K562 (cell line): ENCODE data around the gene CRYBB1. TPM values are rescaled to one million over a fixed set of nuclear protein-coding genes. Genes with fewer than 3 reads are reported as not detected.
A peak's percentile ranks its signal among the peaks of the same experiment; 100 is the strongest.

Experiments
- ATAC-seq: fragments of 200-7000 bp; cut with Tn5 transposase; 3 replicates; pipeline ENCODE4 v1.9.1; 2020; ENCODE audit warnings: moderate library complexity
- BruUV-seq: library from RNA; stranded (reverse); fragments of 400-500 nt; replicated peaks from 2 replicates; lab custom pipeline; 2021; lab: Mats Ljungman, UMichigan
- CTCF ChIA-PET: fragments of 300-600 bp; formaldehyde crosslinking; extraction: SDS; loops from one replicate; lab custom pipeline; 2021; ENCODE audit warnings: low intra/inter-chr PET ratio; lab: Yijun Ruan, JAX
- POLR2A ChIA-PET: fragments of 300-600, 350-650 bp; sonication (Branson Sonifier 250); formaldehyde crosslinking; extraction: SDS; loops from one replicate; lab custom pipeline; 2021; ENCODE audit warnings: antibody characterized with exemption, inconsistent platforms; lab: Yijun Ruan, JAX
- DNase-seq, 4 experiments: peaks; one replicate each; pipeline versions ENCODE4 v3.0.0 to v3.0.0-alpha.2; 2011 to 2018; ENCODE audit warnings: low spot score in 3 of 4, mixed read lengths in 3 of 4; ENCODE audit errors: extremely low read depth in 1 of 4
- FAIRE-seq: peaks from 2 replicates; lab custom pipeline; 2011; peaks lifted over from hg19 to GRCh38; lab: Jason Lieb, UNC
- H2AFZ ChIP-seq: 2 replicates; pipeline ENCODE4 v1.6.0; 2011; ENCODE audit warnings: low read depth, low read length, control low read depth, inconsistent platforms
- H3K27ac ChIP-seq: fragments of 200-600 bp; 3 replicates; pipeline ENCODE4 v1.8.0; 2011; ENCODE audit warnings: low read depth, mild to moderate bottlenecking, control low read depth, inconsistent platforms, low read length, moderate library complexity, mixed read lengths; ENCODE audit errors: extremely low read depth
- H3K27me3 ChIP-seq, 2 experiments: fragments of 300-600 bp in 1 of 2; 2 replicates in 1 of 2; 3 replicates in 1 of 2; pipeline versions ENCODE4 v1.6.0 to v1.8.0; 2011; ENCODE audit warnings: inconsistent platforms in 2 of 2, low read length in 2 of 2, mild to moderate bottlenecking in 1 of 2, mixed read lengths in 1 of 2, moderate library complexity in 1 of 2; ENCODE audit not compliant: control insufficient read depth in 2 of 2, insufficient read depth in 2 of 2
- H3K36me3 ChIP-seq: fragments of 300-600 bp; 3 replicates; pipeline ENCODE4 v1.8.0; 2011; ENCODE audit warnings: mild to moderate bottlenecking, low read length, inconsistent platforms; ENCODE audit not compliant: control insufficient read depth, insufficient read depth
- H3K4me1 ChIP-seq, 2 experiments: fragments of 200-600 bp in 1 of 2; replicated peaks in 1 of 2; 2 replicates in 1 of 2; 3 replicates in 1 of 2; pipeline versions ENCODE4 v1.5.1 to v1.8.0; 2011; ENCODE audit warnings: inconsistent platforms in 2 of 2, low read length in 2 of 2, mild to moderate bottlenecking in 1 of 2, mixed read lengths in 1 of 2, moderate library complexity in 1 of 2; ENCODE audit not compliant: control insufficient read depth in 2 of 2, insufficient read depth in 2 of 2
- H3K4me2 ChIP-seq: 2 replicates; pipeline ENCODE4 v1.6.1; 2011; ENCODE audit warnings: low read length, control low read depth, inconsistent platforms, mixed read lengths; ENCODE audit not compliant: insufficient read depth
- H3K4me3 ChIP-seq: fragments of 200-600 bp; sonication (generic), shearing (Covaris generic); 2 replicates; pipeline ENCODE4 v1.5.1; 2016; ENCODE audit warnings: control low read depth, inconsistent platforms
- H3K79me2 ChIP-seq: fragments of 200-600 bp; 3 replicates; pipeline ENCODE4 v1.8.0; 2011; ENCODE audit warnings: low read length, inconsistent platforms; ENCODE audit not compliant: control insufficient read depth, insufficient read depth
- H3K9ac ChIP-seq, 2 experiments: 2 replicates each; pipeline versions ENCODE4 v1.6.0 to v1.6.1; 2011; ENCODE audit warnings: low read depth in 2 of 2, low read length in 2 of 2, control low read depth in 1 of 2, inconsistent platforms in 1 of 2, mild to moderate bottlenecking in 1 of 2, mixed read lengths in 1 of 2; ENCODE audit not compliant: insufficient read depth in 1 of 2
- H3K9me1 ChIP-seq: one replicate; pipeline ENCODE4 v1.6.0; 2011; ENCODE audit warnings: inconsistent platforms, mild to moderate bottlenecking, low read length, moderate library complexity; ENCODE audit not compliant: control insufficient read depth, insufficient read depth
- H3K9me3 ChIP-seq: replicated peaks from 2 replicates; pipeline ENCODE4 v1.5.1; 2011; ENCODE audit warnings: low read depth, low read length, inconsistent platforms; ENCODE audit not compliant: control insufficient read depth, insufficient read depth
- H4K20me1 ChIP-seq: replicated peaks from 2 replicates; pipeline ENCODE4 v1.6.1; 2011; ENCODE audit warnings: low read length, inconsistent platforms, mixed read lengths; ENCODE audit not compliant: control insufficient read depth, insufficient read depth
- BCOR ChIP-seq: fragments of 450-650 bp; IDR thresholded peaks from 2 replicates; pipeline ENCODE4 v1.6.1; 2016
- HNRNPK ChIP-seq: fragments of 200-400 bp; formaldehyde crosslinking; IDR thresholded peaks from one replicate; pipeline ENCODE4 v1.6.1; 2018; ENCODE audit warnings: mild to moderate bottlenecking, low read depth, low read length; ENCODE audit not compliant: poor library complexity, severe bottlenecking
- KDM1A ChIP-seq, 2 experiments: fragments of 450-650 bp; IDR thresholded peaks; 2 replicates each; pipeline ENCODE4 v1.6.1; 2016; ENCODE audit warnings: mild to moderate bottlenecking in 2 of 2
- KDM2B ChIP-seq: fragments of 250-450 bp; sonication (Bioruptor Pico); IDR thresholded peaks from 2 replicates; pipeline ENCODE4 v1.8.0; 2021; ENCODE audit warnings: mild to moderate bottlenecking, moderate library complexity
- MEF2A ChIP-seq: IDR thresholded peaks from 2 replicates; pipeline ENCODE4 v1.6.1; 2011; ENCODE audit warnings: low read depth, mild to moderate bottlenecking, low read length, moderate library complexity; ENCODE audit not compliant: control insufficient read depth
- RBM25 ChIP-seq: fragments of 200-400 bp; formaldehyde crosslinking; IDR thresholded peaks from 2 replicates; pipeline ENCODE4 v1.6.1; 2018; ENCODE audit warnings: low read length, low read depth, moderate library complexity; ENCODE audit not compliant: severe bottlenecking
- SMAD4 ChIP-seq: fragments of 250-450 bp; sonication (Bioruptor Pico); conservative IDR thresholded peaks from 2 replicates; pipeline ENCODE4 v1.8.0; 2021; ENCODE audit warnings: inconsistent platforms, mild to moderate bottlenecking, moderate library complexity
- TFE3 ChIP-seq: fragments of 450-650 bp; formaldehyde crosslinking; IDR thresholded peaks from 2 replicates; pipeline ENCODE4 v1.4.0; 2020; ENCODE audit warnings: mild to moderate bottlenecking, mixed read lengths
- WGBS: fragments of 100-300 bp; shearing (Covaris generic); methylation state at CpG from one replicate; pipeline ENCODE4 v1.1.6; 2016; ENCODE audit warnings: low coverage, mixed read lengths; ENCODE audit not compliant: insufficient coverage; ENCODE audit errors: missing lambda C conversion rate; 5-methylcytosine and 5-hydroxymethylcytosine counted together
- in situ Hi-C: fragments of 300-500 bp; cut with MboI; formaldehyde crosslinking; loops from 4 replicates; pipeline ENCODE4 v1.15.0; 2018; ENCODE audit warnings: inconsistent platforms, mixed read lengths
- intact Hi-C: fragments of 100-400 bp; cut with micrococcal nuclease; formaldehyde crosslinking; loops from 2 replicates; pipeline ENCODE4 v1.14.2; 2022
- polyA plus RNA-seq, 8 experiments: library from polyadenylated mRNA; depleted of rRNA in 4 of 8; stranded (reverse) in 5 of 8; unstranded in 3 of 8; fragments of >200 nt; fragmentation: Nextera tagmentation in 2 of 8; fragmentation: Illumina TruSeq in 1 of 8; extraction: Ambion mirVana in 2 of 8; extraction: Trizol in 1 of 8; gene quantifications; 2 replicates each; pipeline versions ENCODE4 v1.2.1 to v1.2.3, GENCODE V29; 2011 to 2014; ENCODE audit warnings: inconsistent platforms in 1 of 8, missing spikeins in 1 of 8
- total RNA-seq, 7 experiments: library from RNA; depleted of rRNA in 6 of 7; stranded (reverse); fragments of >200 nt in 6 of 7; fragmentation: Illumina TruSeq in 2 of 7; extraction: Trizol in 2 of 7; gene quantifications; 2 replicates each; pipeline versions ENCODE4 v1.2.1 to v1.2.3, GENCODE V29; 2011 to 2021; ENCODE audit warnings: low replicate concordance in 1 of 7

The CRYBB1 gene
- total and polyA plus RNA-seq, 9 of the 15 experiments (the other 6 are each of a cell fraction or from before 2014, with no cell fraction given): 0.16 to 0.45 (median 0.33) TPM; not detected in 2

DNA sequence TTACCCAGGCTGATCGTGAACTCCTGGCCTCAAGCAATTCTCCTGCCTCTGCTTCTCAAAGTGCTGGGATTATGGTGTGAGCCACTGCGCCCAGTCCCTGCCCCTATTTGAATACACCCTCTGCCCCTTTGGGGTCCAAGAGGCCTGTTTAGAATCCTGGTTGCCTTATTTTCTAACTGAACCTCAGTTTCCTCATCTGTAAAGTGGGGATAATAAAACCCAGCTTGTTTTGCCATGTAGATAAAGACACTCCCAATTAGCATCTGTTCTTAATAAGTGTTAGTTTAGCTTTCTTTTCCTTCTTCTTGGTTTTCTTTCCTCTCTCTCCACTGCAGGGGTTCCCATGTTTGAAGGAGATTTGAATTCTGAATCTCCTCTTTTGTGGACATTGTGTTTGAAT is 44.3 kb upstream of the CRYBB1 start:
- ATAC-seq (no peak), FAIRE-seq (no peak), DNase-seq (no peak)
- BruUV-seq: no TSS peak
- WGBS: 100% methylated on average over 1 of the region's 2 CpGs
- in situ Hi-C loops: loop anchor here (5.0 kb wide), 1 partner anchor 265 kb away; no protein-coding TSS in a partner anchor
- no peaks in the 10 kb centered on the region for H4K20me1 ChIP-seq
- no peak overlapping the region for H3K9ac ChIP-seq
- CTCF ChIA-PET: no interaction called here
- H3K9me3 ChIP-seq: no peaks in the 10 kb centered on the region
- intact Hi-C loops: no loop called here
- no peak overlapping the region for H3K27ac ChIP-seq
- no peaks in the 10 kb centered on the region for H3K36me3 ChIP-seq
- H3K4me3 ChIP-seq: no peak overlapping the region
- H3K4me2 ChIP-seq: no peak overlapping the region
- TF ChIP-seq SMAD4 (CRISPR knock-in tag) (no peak), RBM25 (peak; percentile 53), KDM1A (IDR thresholded peaks at IDR 0.05) (peak in 1 of 2 experiments; percentile 28; a peak in 1 of 4 replicates), KDM2B (CRISPR knock-in tag) (no peak), TFE3 (CRISPR knock-in tag) (no peak), BCOR (peak; percentile 61), HNRNPK (no peak), MEF2A (no peak)
- no peaks in the 10 kb centered on the region for H3K79me2 ChIP-seq
- POLR2A ChIA-PET: interaction anchor here (0.7 to 1.3 kb wide), 2 partner anchors 11 to 41 kb away, joined by 3 read pairs; no protein-coding TSS in a partner anchor
- no peak overlapping the region for H2AFZ ChIP-seq
- no peaks in the 10 kb centered on the region for H3K9me1 ChIP-seq
- H3K27me3 ChIP-seq: no peaks in the 10 kb centered on the region; a peak in 1 of 5 replicates
- H3K4me1 ChIP-seq: peaks cover 13 to 14% of the 10 kb centered on the region in 2 experiments; a peak in 4 of 5 replicates
